ENCODE results near the gene GRIN2B. TPM values are rescaled to one million over a fixed set of nuclear protein-coding genes. Genes with fewer than 3 reads are reported as not detected.

The GRIN2B gene
- total and polyA plus RNA-seq, 8 donors: 0.06 to 0.44 (median 0.16) TPM

DNA sequence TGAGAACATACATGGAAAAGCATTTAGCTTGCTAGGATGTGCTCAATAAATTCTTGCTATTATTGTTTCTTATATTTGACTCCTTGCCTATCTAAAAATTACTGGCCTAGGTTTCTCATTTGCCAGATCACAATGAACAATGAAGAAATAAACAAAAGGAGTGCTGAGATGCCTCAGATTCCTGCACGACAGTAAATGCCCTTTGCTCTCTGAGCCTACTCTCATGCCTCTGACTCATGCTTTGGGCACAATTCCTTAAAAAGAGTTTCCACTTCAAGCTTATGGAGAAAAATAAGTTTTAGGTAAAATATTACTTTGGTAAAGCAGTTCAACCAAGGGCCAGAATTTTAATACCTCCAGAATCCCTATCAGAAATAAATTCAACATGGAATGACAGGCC is 30.9 kb downstream of the GRIN2B start:
- TF ChIP-seq, protein P1, sequence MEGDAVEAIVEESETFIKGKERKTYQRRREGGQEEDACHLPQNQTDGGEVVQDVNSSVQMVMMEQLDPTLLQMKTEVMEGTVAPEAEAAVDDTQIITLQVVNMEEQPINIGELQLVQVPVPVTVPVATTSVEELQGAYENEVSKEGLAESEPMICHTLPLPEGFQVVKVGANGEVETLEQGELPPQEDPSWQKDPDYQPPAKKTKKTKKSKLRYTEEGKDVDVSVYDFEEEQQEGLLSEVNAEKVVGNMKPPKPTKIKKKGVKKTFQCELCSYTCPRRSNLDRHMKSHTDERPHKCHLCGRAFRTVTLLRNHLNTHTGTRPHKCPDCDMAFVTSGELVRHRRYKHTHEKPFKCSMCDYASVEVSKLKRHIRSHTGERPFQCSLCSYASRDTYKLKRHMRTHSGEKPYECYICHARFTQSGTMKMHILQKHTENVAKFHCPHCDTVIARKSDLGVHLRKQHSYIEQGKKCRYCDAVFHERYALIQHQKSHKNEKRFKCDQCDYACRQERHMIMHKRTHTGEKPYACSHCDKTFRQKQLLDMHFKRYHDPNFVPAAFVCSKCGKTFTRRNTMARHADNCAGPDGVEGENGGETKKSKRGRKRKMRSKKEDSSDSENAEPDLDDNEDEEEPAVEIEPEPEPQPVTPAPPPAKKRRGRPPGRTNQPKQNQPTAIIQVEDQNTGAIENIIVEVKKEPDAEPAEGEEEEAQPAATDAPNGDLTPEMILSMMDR (IDR thresholded peaks at IDR 0.05): no peak
- ATAC-seq (no peak), DNase-seq (no peak)
- H3K9me3 ChIP-seq: no peaks in the 10 kb centered on the region
- H3K4me3 ChIP-seq: no peak overlapping the region
- no peaks in the 10 kb centered on the region for H3K36me3 ChIP-seq
- no peaks in the 10 kb centered on the region for H3K4me1 ChIP-seq
- no peak overlapping the region for H3K27ac ChIP-seq
- no peaks in the 10 kb centered on the region for H3K27me3 ChIP-seq
- intact Hi-C loops (cut with DNase I): no loop called here

DNA sequence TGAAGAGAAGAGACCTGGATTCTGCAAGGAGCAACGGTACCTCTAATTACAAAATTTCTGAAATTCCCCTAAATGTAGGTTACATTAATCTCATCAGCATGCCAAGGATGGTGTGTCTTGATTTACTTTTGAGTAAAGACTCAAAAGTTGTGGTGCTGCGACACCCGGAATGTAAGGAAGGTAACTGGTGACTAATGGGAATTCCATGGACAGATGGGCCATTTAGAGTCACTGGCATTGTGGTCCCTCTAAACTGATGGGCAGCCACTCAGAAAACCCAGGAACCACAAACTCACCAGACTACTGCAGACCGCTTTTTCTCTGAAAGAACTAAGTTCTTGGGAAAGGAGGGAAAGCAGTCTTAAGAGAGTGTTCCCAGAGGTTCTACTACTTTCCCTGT is 32.8 kb downstream of the GRIN2B start:
- intact Hi-C loops (cut with DNase I): no loop called here
- DNase-seq (no peak), ATAC-seq (no peak)
- Histone ChIP-seq H3K4me1 (no peaks in the 10 kb centered on the region), H3K27me3 (no peaks in the 10 kb centered on the region), H3K36me3 (no peaks in the 10 kb centered on the region), H3K4me3 (no peak overlapping the region), H3K27ac (no peak overlapping the region), H3K9me3 (no peaks in the 10 kb centered on the region)
- TF ChIP-seq, protein P1 (IDR thresholded peaks at IDR 0.05): no peak

DNA sequence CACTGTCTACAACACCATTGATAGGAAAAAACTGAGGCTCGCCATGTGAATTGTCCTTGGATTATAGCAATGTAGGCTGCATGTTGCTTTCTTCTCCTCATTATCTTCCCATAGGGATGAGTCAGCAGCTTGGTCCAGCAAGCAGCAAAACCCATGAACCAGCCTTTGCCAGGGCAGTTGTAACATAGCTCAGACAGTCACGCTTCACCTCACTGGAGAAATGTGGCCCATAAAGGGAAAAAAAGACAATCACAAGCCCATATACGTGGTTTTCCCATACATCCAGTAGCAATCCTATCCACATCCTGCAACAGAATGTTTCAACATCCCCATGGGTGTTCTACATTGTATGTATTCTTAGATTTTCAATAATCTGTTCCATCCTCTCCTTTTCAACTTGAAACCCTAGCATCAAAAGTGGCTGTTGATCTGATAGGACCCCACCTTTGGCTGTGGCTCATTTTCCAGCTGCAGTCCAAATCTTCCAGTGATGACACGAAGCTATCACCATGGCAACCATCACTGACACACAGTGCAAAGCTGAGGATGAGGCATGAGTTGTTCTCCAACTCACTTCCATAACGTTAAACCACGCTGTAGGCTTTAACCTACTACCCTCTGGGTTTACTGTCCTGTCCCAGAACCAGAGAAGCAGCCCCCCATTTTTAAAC is 34.0 kb downstream of the GRIN2B start:
- ATAC-seq (no peak), DNase-seq (no peak)
- H3K4me3 ChIP-seq: no peak overlapping the region
- intact Hi-C loops (cut with DNase I): no loop called here
- TF ChIP-seq, protein P1 (IDR thresholded peaks at IDR 0.05): no peak
- H3K4me1 ChIP-seq: no peaks in the 10 kb centered on the region
- H3K36me3 ChIP-seq: no peaks in the 10 kb centered on the region
- H3K9me3 ChIP-seq: no peaks in the 10 kb centered on the region
- no peak overlapping the region for H3K27ac ChIP-seq
- no peaks in the 10 kb centered on the region for H3K27me3 ChIP-seq

DNA sequence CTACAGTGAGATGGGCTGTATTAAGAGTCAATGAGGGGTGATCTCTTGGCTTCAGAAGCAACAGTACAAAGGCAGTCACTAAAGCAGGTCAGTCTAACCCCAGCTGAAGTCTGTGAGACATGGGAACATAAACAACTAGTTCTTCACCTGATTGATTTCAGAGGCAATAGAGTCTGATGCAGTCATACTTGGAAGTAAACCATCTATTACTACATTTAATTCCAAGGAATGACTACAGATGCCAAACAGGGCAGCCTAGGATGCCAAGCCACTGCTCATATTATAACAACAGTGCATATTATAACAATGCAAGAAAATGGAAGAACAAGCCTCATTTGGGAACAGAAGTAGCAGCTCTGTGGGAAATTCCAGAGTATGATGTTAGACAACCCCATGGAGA is 35.8 kb downstream of the GRIN2B start:
- Histone ChIP-seq H3K4me1 (no peaks in the 10 kb centered on the region), H3K36me3 (no peaks in the 10 kb centered on the region), H3K9me3 (no peaks in the 10 kb centered on the region), H3K4me3 (no peak overlapping the region), H3K27me3 (no peaks in the 10 kb centered on the region), H3K27ac (no peak overlapping the region)
- intact Hi-C loops (cut with DNase I): no loop called here
- TF ChIP-seq, protein P1 (IDR thresholded peaks at IDR 0.05): no peak
- DNase-seq: no peak
- ATAC-seq: no peak

DNA sequence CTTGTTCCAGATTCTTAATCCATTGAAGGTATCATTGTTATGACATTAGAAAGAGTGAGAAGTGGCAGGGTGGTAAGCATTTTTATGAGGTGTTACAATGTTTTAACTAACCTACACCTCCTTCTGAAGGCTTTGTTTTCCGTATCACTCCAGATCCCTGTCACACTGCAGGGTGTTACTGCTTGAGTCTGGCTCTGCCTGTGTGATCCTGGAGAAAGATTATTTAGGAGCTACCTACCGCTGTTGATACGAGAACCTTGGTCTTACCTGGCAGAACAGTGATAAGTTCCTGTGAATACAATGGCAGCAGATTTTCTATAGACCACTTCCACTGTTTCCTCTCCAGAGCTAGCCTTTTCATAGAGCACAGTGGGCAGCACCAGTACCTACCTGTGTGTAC is 36.2 kb downstream of the GRIN2B start:
- intact Hi-C loops (cut with DNase I): no loop called here
- DNase-seq (no peak), ATAC-seq (no peak)
- Histone ChIP-seq H3K4me1 (no peaks in the 10 kb centered on the region), H3K36me3 (no peaks in the 10 kb centered on the region), H3K27ac (no peak overlapping the region), H3K9me3 (no peaks in the 10 kb centered on the region), H3K4me3 (no peak overlapping the region), H3K27me3 (no peaks in the 10 kb centered on the region)
- TF ChIP-seq, protein P1 (IDR thresholded peaks at IDR 0.05): no peak

Data from left lung (tissue), 10 donors.